Kidney (tissue), 14 donors: ENCODE measurements around the gene ABHD18. TPM values are rescaled to one million over a fixed set of nuclear protein-coding genes. Genes with fewer than 3 reads are reported as not detected.
"Not testable (repeated sequence)": the region's sequence is repeated elsewhere in the genome, so short reads cannot be mapped to it uniquely, and the experiment has no call there.

ENCODE experiments used
- DNase-seq, 5 donors: peaks; one replicate each; pipeline ENCODE4 v3.0.0-alpha.2; 2013 to 2020
- FAIRE-seq: peaks from 2 replicates; lab custom pipeline; 2012; peaks lifted over from hg19 to GRCh38; lab: Jason Lieb, UNC
- H3K27ac ChIP-seq, 2 donors: one replicate each; pipeline ENCODE4 v1.7.0; 2013; ENCODE audit warnings: low read depth in 2 of 2, low read length in 2 of 2, inconsistent platforms in 1 of 2
- H3K27me3 ChIP-seq: one replicate; pipeline ENCODE4 v1.7.1; 2013; ENCODE audit warnings: low read length, inconsistent platforms; ENCODE audit not compliant: control insufficient read depth, insufficient read depth
- H3K36me3 ChIP-seq, 3 donors: one replicate each; pipeline versions ENCODE4 v1.7.0 to v1.7.1; 2013; ENCODE audit warnings: low read length in 3 of 3, control low read depth in 1 of 3, inconsistent platforms in 1 of 3; ENCODE audit not compliant: insufficient read depth in 3 of 3, control insufficient read depth in 2 of 3
- H3K4me1 ChIP-seq, 3 donors: one replicate each; pipeline versions ENCODE4 v1.7.0 to v1.7.1; 2013; ENCODE audit warnings: low read length in 3 of 3, inconsistent platforms in 1 of 3, low read depth in 1 of 3; ENCODE audit not compliant: control insufficient read depth in 2 of 3, insufficient read depth in 2 of 3
- H3K4me3 ChIP-seq, 3 donors: one replicate each; pipeline versions ENCODE4 v1.7.0 to v1.8.1; 2013; ENCODE audit warnings: low read length in 3 of 3, control low read depth in 1 of 3, inconsistent platforms in 1 of 3
- H3K9ac ChIP-seq, 3 donors: one replicate each; pipeline versions ENCODE4 v1.7.0 to v1.7.1; 2013; ENCODE audit warnings: low read length in 3 of 3, control low read depth in 1 of 3, inconsistent platforms in 1 of 3
- H3K9me3 ChIP-seq, 3 donors: one replicate each; pipeline versions ENCODE4 v1.7.0 to v1.7.1; 2013; ENCODE audit warnings: low read length in 3 of 3, control low read depth in 1 of 3, inconsistent platforms in 1 of 3; ENCODE audit not compliant: control insufficient read depth in 2 of 3, insufficient read depth in 1 of 3
- intact Hi-C: fragments of 100-400 bp; cut with DNase I; formaldehyde crosslinking; loops from one replicate; pipeline ENCODE4 v1.11.1; 2022
- polyA plus RNA-seq: library from polyadenylated mRNA; stranded (reverse); fragments of 350-450 nt; fragmentation: Illumina TruSeq; extraction: RNeasy Lipid Tissue Mini Kit (QIAGEN cat#74804); gene quantifications from one replicate; pipeline ENCODE4 v1.2.3, GENCODE V29; 2014; ENCODE audit warnings: low read depth, low replicate concordance; ENCODE audit not compliant: insufficient read depth
- total RNA-seq: library from RNA; stranded (reverse); fragmentation: NEBNext Ultra II Directional; extraction: Animal tissue kit (Norgen Biotek cat#: 25700); gene quantifications from one replicate; pipeline ENCODE4 v1.2.1, GENCODE V29; 2021
- TF ChIP-seq, protein P1 (sequence below): IDR thresholded peaks from 3 replicates; pipeline ENCODE4 v1.5.1; 2012; ENCODE audit warnings: mild to moderate bottlenecking, moderate library complexity, borderline replicate concordance; ENCODE audit not compliant: insufficient read depth; ENCODE audit errors: extremely low read depth
- donor health status: control.
- donor health status: control.
- donor health status: control.
- donor health status: control.
- donor health status: control.
- donor health status: DM: yes; HTN: yes; CAD: no.
- donor health status: Normal renal cell carcinoma (clear cell type).

The ABHD18 gene
- total and polyA plus RNA-seq, 2 donors from 2014 or later: 5.6 to 12.3 TPM

DNA sequence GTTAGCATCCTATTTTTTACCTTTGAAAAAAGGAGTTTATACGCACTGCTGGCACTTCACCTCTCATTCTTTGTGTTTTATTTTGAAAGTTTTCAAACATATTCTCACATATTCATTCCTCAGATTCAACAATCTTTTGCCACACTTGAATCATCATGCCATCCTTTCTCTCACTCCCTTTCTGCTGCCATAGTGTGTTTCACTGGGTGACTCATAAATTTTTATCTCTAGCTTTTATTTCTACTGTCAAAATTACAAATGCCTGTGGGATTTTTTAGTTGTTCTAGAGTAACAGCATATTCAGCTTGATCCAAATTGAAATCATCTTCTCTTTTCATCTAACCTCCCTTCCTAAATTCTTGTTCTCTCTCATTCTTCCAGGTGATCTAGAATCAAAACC, 28.2 kb upstream of the ABHD18 start:
- no peak overlapping the region for H3K27ac ChIP-seq
- TF ChIP-seq, protein P1, sequence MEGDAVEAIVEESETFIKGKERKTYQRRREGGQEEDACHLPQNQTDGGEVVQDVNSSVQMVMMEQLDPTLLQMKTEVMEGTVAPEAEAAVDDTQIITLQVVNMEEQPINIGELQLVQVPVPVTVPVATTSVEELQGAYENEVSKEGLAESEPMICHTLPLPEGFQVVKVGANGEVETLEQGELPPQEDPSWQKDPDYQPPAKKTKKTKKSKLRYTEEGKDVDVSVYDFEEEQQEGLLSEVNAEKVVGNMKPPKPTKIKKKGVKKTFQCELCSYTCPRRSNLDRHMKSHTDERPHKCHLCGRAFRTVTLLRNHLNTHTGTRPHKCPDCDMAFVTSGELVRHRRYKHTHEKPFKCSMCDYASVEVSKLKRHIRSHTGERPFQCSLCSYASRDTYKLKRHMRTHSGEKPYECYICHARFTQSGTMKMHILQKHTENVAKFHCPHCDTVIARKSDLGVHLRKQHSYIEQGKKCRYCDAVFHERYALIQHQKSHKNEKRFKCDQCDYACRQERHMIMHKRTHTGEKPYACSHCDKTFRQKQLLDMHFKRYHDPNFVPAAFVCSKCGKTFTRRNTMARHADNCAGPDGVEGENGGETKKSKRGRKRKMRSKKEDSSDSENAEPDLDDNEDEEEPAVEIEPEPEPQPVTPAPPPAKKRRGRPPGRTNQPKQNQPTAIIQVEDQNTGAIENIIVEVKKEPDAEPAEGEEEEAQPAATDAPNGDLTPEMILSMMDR: no peak
- intact Hi-C loops: no loop called here
- H3K9me3 ChIP-seq: no peaks in the 10 kb centered on the region
- H3K4me1 ChIP-seq: no peaks in the 10 kb centered on the region
- H3K27me3 ChIP-seq: no peaks in the 10 kb centered on the region
- peaks cover 1 to 3% (median 3%) of the 10 kb centered on the region in 3 donors for H3K36me3 ChIP-seq
- FAIRE-seq (no peak), DNase-seq (no peak)
- no peak overlapping the region for H3K4me3 ChIP-seq
- no peak overlapping the region for H3K9ac ChIP-seq

DNA sequence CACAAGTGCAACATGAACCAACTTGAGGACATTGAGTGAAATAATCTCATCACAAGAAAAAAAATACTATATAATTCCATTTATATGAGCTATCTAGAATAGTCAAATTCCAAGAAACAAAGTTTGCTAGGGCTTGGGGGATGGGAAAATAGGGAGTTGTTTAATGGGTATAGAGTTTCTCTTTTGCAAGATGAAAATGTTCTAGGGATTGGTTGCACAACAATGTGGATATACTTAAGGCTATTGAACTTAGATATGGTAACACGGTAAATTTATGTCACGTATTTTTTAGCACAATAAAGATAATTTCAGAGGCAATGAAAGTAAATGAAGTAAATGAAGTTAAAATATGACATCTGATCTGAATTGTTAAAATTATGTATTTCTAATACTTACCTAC, 8.1 kb upstream of the ABHD18 start:
- no peak for DNase-seq
- Histone ChIP-seq H3K4me1 (no peaks in the 10 kb centered on the region), H3K9ac (no peak overlapping the region), H3K27me3 (no peaks in the 10 kb centered on the region), H3K4me3 (no peak overlapping the region), H3K36me3 (no peaks in the 10 kb centered on the region), H3K9me3 (no peaks in the 10 kb centered on the region), H3K27ac (no peak overlapping the region)
- TF ChIP-seq, protein P1: no peak
- intact Hi-C loops: no loop called here
- no peak for FAIRE-seq

DNA sequence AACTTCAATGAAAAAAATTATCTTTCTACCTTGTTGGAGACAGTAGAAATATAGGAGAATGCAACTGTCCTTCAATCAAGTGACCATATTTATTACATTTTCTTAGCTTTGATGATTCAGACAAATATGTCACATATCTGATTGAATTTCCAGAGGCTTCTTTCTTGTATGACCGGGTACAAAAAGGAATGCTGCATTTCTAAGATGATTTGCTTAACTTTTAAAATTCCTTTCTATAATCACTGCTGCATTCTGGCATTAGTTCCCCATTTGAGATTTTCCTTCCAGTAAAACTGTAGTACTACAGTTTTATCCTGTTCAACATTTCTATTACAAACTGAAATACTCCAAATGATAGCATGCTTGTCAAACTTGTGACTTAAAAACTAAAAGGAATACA, 5.4 kb upstream of the ABHD18 start:
- DNase-seq (no peak), FAIRE-seq (no peak)
- Histone ChIP-seq H3K4me3 (no peak overlapping the region), H3K9me3 (no peaks in the 10 kb centered on the region), H3K9ac (no peak overlapping the region), H3K36me3 (no peaks in the 10 kb centered on the region), H3K27me3 (no peaks in the 10 kb centered on the region), H3K4me1 (no peaks in the 10 kb centered on the region), H3K27ac (no peak overlapping the region)
- intact Hi-C loops: no loop called here
- TF ChIP-seq, protein P1: no peak

DNA sequence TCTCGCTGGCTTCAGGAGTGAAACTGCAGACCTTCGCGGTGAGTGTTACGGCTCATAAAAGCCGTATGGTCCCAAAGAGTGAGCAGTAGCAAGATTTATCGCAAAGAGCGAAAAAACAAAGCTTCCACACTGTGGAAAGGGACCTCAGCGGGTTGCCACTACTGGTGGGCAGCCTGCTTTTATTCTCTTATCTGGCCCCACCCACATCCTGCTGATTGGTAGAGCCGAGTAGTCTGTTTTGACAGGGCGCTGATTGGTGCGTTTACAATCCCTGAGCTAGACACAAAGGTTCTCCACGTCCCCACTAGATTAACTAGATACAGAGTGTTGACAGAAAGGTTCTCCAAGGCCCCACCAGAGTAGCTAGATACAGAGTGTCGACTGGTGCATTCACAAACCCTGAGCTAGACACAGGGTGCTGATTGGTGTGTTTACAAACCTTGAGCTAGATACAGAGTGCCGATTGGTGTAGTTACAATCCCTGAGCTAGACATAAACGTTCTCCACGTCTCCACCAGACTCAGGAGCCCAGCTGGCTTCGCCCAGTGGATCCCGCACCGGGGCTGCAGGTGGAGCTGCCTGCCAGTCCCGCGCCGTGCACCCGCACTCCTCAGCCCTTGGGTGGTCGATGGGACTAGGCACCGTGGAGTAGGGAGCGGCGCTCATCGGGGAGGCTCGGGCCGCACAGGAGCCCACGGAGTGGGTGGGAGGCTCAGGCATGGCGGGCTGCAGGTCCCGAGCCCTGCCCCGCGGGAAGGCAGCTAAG, 1.4 kb upstream of the ABHD18 start:
- H3K36me3 ChIP-seq, H3K4me1 ChIP-seq, H3K27me3 ChIP-seq, H3K27ac ChIP-seq, intact Hi-C loops, FAIRE-seq, H3K9me3 ChIP-seq, H3K9ac ChIP-seq, H3K4me3 ChIP-seq: not testable (repeated sequence)
- peak in 2 of 5 donors; percentile 3 to 37 for DNase-seq

GRCh38 chr4:127964426-127965061, 662 bp upstream of the ABHD18 start:
- H3K36me3 ChIP-seq, DNase-seq, FAIRE-seq, H3K9me3 ChIP-seq, H3K27me3 ChIP-seq, H3K4me1 ChIP-seq, intact Hi-C loops: not testable (repeated sequence)
- Histone ChIP-seq H3K27ac (peak overlapping the region; percentile 97 to 99), H3K9ac (peak overlapping the region; percentile 48 to 91 (median 91)), H3K4me3 (peak overlapping the region; percentile 66 to 99 (median 87))
